IMR-90 (cell line): ENCODE data around the gene EVL. TPM values are rescaled to one million over a fixed set of nuclear protein-coding genes. Genes with fewer than 3 reads are reported as not detected.

ENCODE experiments used
- ATAC-seq: fragments of 200-7000 bp; cut with Tn5 transposase; 2 replicates; pipeline ENCODE4 v1.9.1; 2020; ENCODE audit warnings: low read depth, mild to moderate bottlenecking, moderate library complexity
- BruUV-seq: library from RNA; stranded (reverse); fragments of 400-500 nt; replicated peaks from 2 replicates; lab custom pipeline; 2021; lab: Mats Ljungman, UMichigan
- CTCF ChIA-PET: fragments of 300-600 bp; formaldehyde crosslinking; extraction: SDS; loops from one replicate; lab custom pipeline; 2021; ENCODE audit warnings: antibody characterized with exemption; lab: Yijun Ruan, JAX
- POLR2A ChIA-PET: fragments of 300-600 bp; sonication (Branson Sonifier 250); formaldehyde crosslinking; loops from one replicate; lab custom pipeline; 2022; ENCODE audit warnings: antibody characterized with exemption; ENCODE audit not compliant: unreplicated experiment; lab: Charles Lee
- DNase-seq: peaks from one replicate; pipeline ENCODE4 v3.0.0; 2013
- H2AFZ ChIP-seq: replicated peaks from 2 replicates; pipeline ENCODE3; 2013; ENCODE audit warnings: low read length, mild to moderate bottlenecking; ENCODE audit not compliant: poor library complexity
- H2AK5ac ChIP-seq: 2 replicates; pipeline ENCODE4 v1.6.1; 2013; ENCODE audit warnings: low read depth, low read length, inconsistent platforms
- H2AK9ac ChIP-seq: replicated peaks from 2 replicates; pipeline ENCODE3; 2013; ENCODE audit warnings: mild to moderate bottlenecking, low read depth, low read length, moderate library complexity; ENCODE audit not compliant: poor library complexity
- H2BK120ac ChIP-seq: 2 replicates; pipeline ENCODE4 v1.6.1; 2013; ENCODE audit warnings: low read depth, low read length, inconsistent platforms
- H2BK15ac ChIP-seq: 3 replicates; pipeline ENCODE4 v1.6.1; 2013; ENCODE audit warnings: low read depth, low read length, inconsistent platforms
- H2BK20ac ChIP-seq: 2 replicates; pipeline ENCODE4 v1.6.1; 2013; ENCODE audit warnings: low read depth, mild to moderate bottlenecking, inconsistent platforms, low read length, moderate library complexity
- H2BK5ac ChIP-seq: 2 replicates; pipeline ENCODE4 v1.6.1; 2013; ENCODE audit warnings: mild to moderate bottlenecking, low read depth, low read length, inconsistent platforms; ENCODE audit not compliant: poor library complexity, severe bottlenecking
- H3K14ac ChIP-seq: replicated peaks from 2 replicates; pipeline ENCODE4 v1.6.1; 2013; ENCODE audit warnings: low read depth, low read length, inconsistent platforms
- H3K18ac ChIP-seq: 2 replicates; pipeline ENCODE4 v1.6.1; 2013; ENCODE audit warnings: low read depth, low read length, control low read depth
- H3K23ac ChIP-seq: 2 replicates; pipeline ENCODE4 v1.6.1; 2013; ENCODE audit warnings: low read depth, low read length, inconsistent platforms
- H3K27ac ChIP-seq: 2 replicates; pipeline ENCODE4 v1.5.1; 2013; ENCODE audit warnings: mild to moderate bottlenecking, control low read depth, low read length; ENCODE audit not compliant: insufficient read depth
- H3K27me3 ChIP-seq: 2 replicates; pipeline ENCODE4 v1.6.1; 2013; ENCODE audit warnings: low read length; ENCODE audit not compliant: control insufficient read depth, insufficient read depth
- H3K36me3 ChIP-seq: 2 replicates; pipeline ENCODE4 v1.6.1; 2013; ENCODE audit warnings: low read length, mixed read lengths; ENCODE audit not compliant: control insufficient read depth, insufficient read depth
- H3K4ac ChIP-seq: 2 replicates; pipeline ENCODE4 v1.6.1; 2013; ENCODE audit warnings: low read depth, low read length, inconsistent platforms
- H3K4me1 ChIP-seq: 2 replicates; pipeline ENCODE4 v1.6.1; 2013; ENCODE audit warnings: low read length, mixed read lengths; ENCODE audit not compliant: control insufficient read depth, insufficient read depth
- H3K4me2 ChIP-seq: 2 replicates; pipeline ENCODE4 v1.6.1; 2013; ENCODE audit warnings: low read depth, mild to moderate bottlenecking, control low read depth, low read length, moderate library complexity
- H3K4me3 ChIP-seq: 2 replicates; pipeline ENCODE4 v1.5.1; 2013; ENCODE audit warnings: low read depth, mild to moderate bottlenecking, control low read depth, low read length, moderate library complexity; ENCODE audit not compliant: insufficient read depth
- H3K56ac ChIP-seq: 2 replicates; pipeline ENCODE4 v1.6.1; 2013; ENCODE audit warnings: low read length, inconsistent platforms; ENCODE audit not compliant: insufficient read depth; ENCODE audit errors: extremely low read depth
- H3K79me1 ChIP-seq, 2 experiments: 2 replicates each; pipeline ENCODE4 v1.6.1; 2013; ENCODE audit warnings: low read length in 2 of 2, inconsistent platforms in 1 of 2, low read depth in 1 of 2
- H3K9ac ChIP-seq: 2 replicates; pipeline ENCODE4 v1.6.1; 2013; ENCODE audit warnings: low read depth, low read length, control low read depth
- H3K9me1 ChIP-seq: 2 replicates; pipeline ENCODE4 v1.6.1; 2013; ENCODE audit warnings: low read length, inconsistent platforms; ENCODE audit not compliant: insufficient read depth
- H3K9me3 ChIP-seq: 2 replicates; pipeline ENCODE4 v1.6.1; 2013; ENCODE audit warnings: low read length; ENCODE audit not compliant: control insufficient read depth, insufficient read depth
- H4K20me1 ChIP-seq: 2 replicates; pipeline ENCODE4 v1.6.1; 2013; ENCODE audit warnings: low read length, inconsistent platforms; ENCODE audit not compliant: insufficient read depth
- H4K5ac ChIP-seq: 2 replicates; pipeline ENCODE4 v1.6.1; 2013; ENCODE audit warnings: mild to moderate bottlenecking, low read depth, low read length, control low read depth
- H4K8ac ChIP-seq, 2 experiments: 2 replicates each; pipeline ENCODE4 v1.6.1; 2013; ENCODE audit warnings: low read depth in 2 of 2, low read length in 2 of 2, control low read depth in 1 of 2, inconsistent platforms in 1 of 2
- H4K91ac ChIP-seq: 2 replicates; pipeline ENCODE4 v1.6.1; 2013; ENCODE audit warnings: low read depth, low read length, inconsistent platforms; ENCODE audit not compliant: insufficient read depth
- MAZ ChIP-seq: IDR thresholded peaks from 2 replicates; pipeline ENCODE4 v1.6.1; 2012; ENCODE audit warnings: low read depth, mild to moderate bottlenecking, low read length, improper control_type of control experiment, moderate library complexity, borderline replicate concordance
- NFE2L2 ChIP-seq: fragments of 150-350 bp; IDR thresholded peaks from 2 replicates; pipeline ENCODE4 v1.6.1; 2016; ENCODE audit warnings: low read depth, mild to moderate bottlenecking, low read length
- WGBS, 2 experiments: methylation state at CpG; one replicate each; pipeline versions ENCODE4 v1.1.5 to v1.1.7; 2013; ENCODE audit warnings: missing lambda C conversion rate in 2 of 2; ENCODE audit not compliant: insufficient read length in 1 of 2; ENCODE audit errors: extremely low coverage in 2 of 2; 5-methylcytosine and 5-hydroxymethylcytosine counted together
- dilution Hi-C: fragments of 300-500 bp; cut with HindIII; formaldehyde crosslinking; loops from one replicate; pipeline ENCODE4 v1.14.3; 2018; ENCODE audit warnings: low sequenced_read_pairs; ENCODE audit not compliant: unreplicated experiment
- in situ Hi-C: fragments of 300-500 bp; cut with MboI; formaldehyde crosslinking; loops from 3 replicates; pipeline ENCODE4 v1.14.3; 2019; ENCODE audit warnings: low sequenced_read_pairs, inconsistent platforms, mixed read lengths
- intact Hi-C: fragments of 100-400 bp; cut with micrococcal nuclease; formaldehyde crosslinking; loops from 2 replicates; pipeline ENCODE4 v1.10.0; 2022
- polyA plus RNA-seq, 3 experiments: library from polyadenylated mRNA; depleted of rRNA; stranded (reverse); fragments of >200 nt; gene quantifications; 2 replicates each; pipeline ENCODE4 v1.2.3, GENCODE V29; 2012; ENCODE audit warnings: low replicate concordance in 1 of 3
- total RNA-seq: library from RNA; depleted of rRNA; stranded (reverse); fragments of >200 nt; gene quantifications from 2 replicates; pipeline ENCODE4 v1.2.3, GENCODE V29; 2012
- TF ChIP-seq, protein P1 (sequence below): conservative IDR thresholded peaks from 2 replicates; pipeline ENCODE4 v1.5.1; 2012; ENCODE audit warnings: mild to moderate bottlenecking, low read depth, low read length, improper control_type of control experiment

The EVL gene
- total and polyA plus RNA-seq, 2 of the 4 experiments (the other 2 are of a cell fraction), result 7.2 to 36.5 TPM

DNA sequence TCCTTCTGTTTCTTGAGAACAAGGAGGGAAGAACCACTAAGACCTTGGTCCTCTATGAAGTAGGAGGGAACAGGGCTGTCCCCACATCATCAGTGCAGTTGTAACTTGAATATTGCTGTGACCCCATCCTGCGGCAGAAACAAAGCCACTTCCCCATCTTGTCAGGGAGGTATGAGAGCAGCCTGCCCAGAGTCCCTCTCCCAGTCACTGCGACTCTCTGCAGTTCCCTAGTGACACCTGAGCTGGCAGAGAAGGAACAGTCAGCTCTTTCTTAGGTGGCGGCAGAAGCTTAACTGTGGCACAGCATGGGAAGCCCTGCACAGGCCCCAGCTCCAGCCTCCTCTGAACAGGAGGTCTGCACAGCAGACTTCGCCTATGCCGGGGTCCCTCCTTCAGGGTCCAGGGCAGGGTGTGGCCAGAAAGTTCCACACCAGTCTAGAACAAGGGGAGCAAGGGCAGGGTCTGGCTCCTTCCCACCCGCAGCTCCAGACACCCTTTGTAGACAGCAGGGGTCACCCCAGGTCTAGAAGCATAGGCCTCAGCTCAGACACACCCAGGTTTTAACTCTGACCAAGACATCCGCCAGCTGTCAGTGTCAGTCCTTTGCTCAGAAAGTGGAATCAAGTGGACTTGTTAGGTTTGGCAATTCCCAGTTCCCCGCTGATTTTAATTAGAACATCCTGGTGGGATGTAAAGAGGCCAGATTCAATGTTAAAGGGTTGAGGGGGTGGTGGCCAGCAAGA is 57.4 kb downstream of the EVL start:
- Histone ChIP-seq H2BK20ac (no peak overlapping the region), H3K4me2 (no peak overlapping the region), H3K4me3 (no peak overlapping the region), H3K4me1 (0 out of 2 replicates have a peak, but pooled peaks cover 2% of the 10 kb centered on the region), H3K27ac (no peak overlapping the region), H2AFZ (no peak overlapping the region), H4K5ac (no peak overlapping the region), H3K9ac (no peak overlapping the region), H3K36me3 (peaks cover 28% of the 10 kb centered on the region), H2BK15ac (no peak overlapping the region), H4K8ac (no peak overlapping the region), H3K18ac (no peak overlapping the region), H4K20me1 (no peaks in the 10 kb centered on the region), H2BK120ac (no peak overlapping the region), H3K4ac (no peak overlapping the region), H2AK9ac (no peak overlapping the region), H3K9me3 (no peaks in the 10 kb centered on the region), H2AK5ac (no peak overlapping the region), H2BK5ac (no peak overlapping the region), H3K14ac (no peak overlapping the region), H3K23ac (no peak overlapping the region), H3K9me1 (peaks cover 13% of the 10 kb centered on the region), H3K27me3 (no peaks in the 10 kb centered on the region), H4K91ac (no peak overlapping the region), H3K79me1 (no peaks in the 10 kb centered on the region), H3K56ac (no peak overlapping the region)
- TF ChIP-seq, protein P1, sequence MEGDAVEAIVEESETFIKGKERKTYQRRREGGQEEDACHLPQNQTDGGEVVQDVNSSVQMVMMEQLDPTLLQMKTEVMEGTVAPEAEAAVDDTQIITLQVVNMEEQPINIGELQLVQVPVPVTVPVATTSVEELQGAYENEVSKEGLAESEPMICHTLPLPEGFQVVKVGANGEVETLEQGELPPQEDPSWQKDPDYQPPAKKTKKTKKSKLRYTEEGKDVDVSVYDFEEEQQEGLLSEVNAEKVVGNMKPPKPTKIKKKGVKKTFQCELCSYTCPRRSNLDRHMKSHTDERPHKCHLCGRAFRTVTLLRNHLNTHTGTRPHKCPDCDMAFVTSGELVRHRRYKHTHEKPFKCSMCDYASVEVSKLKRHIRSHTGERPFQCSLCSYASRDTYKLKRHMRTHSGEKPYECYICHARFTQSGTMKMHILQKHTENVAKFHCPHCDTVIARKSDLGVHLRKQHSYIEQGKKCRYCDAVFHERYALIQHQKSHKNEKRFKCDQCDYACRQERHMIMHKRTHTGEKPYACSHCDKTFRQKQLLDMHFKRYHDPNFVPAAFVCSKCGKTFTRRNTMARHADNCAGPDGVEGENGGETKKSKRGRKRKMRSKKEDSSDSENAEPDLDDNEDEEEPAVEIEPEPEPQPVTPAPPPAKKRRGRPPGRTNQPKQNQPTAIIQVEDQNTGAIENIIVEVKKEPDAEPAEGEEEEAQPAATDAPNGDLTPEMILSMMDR, result no peak
- TF ChIP-seq MAZ (no peak), NFE2L2 (no peak)
- in situ Hi-C loops (no loop called here), dilution Hi-C loops (no loop called here), intact Hi-C loops (no loop called here)
- 69% methylated on average over 4 of the region's 8 CpGs; no CpG with 5 or more reads in 1 of the 2 experiments for WGBS, 2 experiments
- ChIA-PET POLR2A (no interaction called here), CTCF (no interaction called here)
- DNase-seq (no peak), ATAC-seq (no peak)
- BruUV-seq, result no TSS peak
